Thyroid gland (tissue), 4 donors: ENCODE measurements around the gene CSF3R.

Experiments
- POLR2A ChIP-seq, 2 donors: fragments of 450-650 bp; IDR thresholded peaks; one replicate each; pipeline ENCODE4 v1.6.1; 2017; ENCODE audit warnings: antibody characterized with exemption in 2 of 2, mild to moderate bottlenecking in 2 of 2, moderate library complexity in 1 of 2
- TF ChIP-seq, protein P1 (sequence below), 6 experiments: fragments of 200-600 bp in 3 of 6; fragments of 450-650 bp in 3 of 6; sonication (generic) in 3 of 6; IDR thresholded peaks; one replicate each; pipeline ENCODE4 v1.5.1; 2016 to 2019; ENCODE audit warnings: antibody characterized with exemption in 6 of 6, mild to moderate bottlenecking in 2 of 6, inconsistent platforms in 1 of 6, moderate library complexity in 1 of 6

DNA sequence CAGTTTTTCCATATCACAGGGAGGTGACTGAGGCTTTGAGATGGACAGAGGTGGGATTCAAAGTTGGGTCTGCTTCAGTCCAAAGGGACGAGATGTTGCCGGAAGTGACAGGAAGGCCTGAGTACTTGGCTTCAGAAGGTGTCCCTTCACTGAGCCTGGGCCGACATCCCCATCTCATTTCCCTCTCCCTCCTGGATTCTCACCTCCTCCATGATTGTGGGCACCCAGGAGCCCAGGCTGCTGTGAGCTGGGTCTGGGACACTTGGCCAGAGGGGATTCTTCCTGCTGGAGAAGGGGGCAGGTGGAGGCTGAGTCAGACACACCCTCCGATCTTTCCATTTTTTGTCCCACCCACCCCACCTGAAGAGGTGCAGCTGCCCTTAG, 15.7 kb downstream of the CSF3R start:
- TF ChIP-seq, protein P1, sequence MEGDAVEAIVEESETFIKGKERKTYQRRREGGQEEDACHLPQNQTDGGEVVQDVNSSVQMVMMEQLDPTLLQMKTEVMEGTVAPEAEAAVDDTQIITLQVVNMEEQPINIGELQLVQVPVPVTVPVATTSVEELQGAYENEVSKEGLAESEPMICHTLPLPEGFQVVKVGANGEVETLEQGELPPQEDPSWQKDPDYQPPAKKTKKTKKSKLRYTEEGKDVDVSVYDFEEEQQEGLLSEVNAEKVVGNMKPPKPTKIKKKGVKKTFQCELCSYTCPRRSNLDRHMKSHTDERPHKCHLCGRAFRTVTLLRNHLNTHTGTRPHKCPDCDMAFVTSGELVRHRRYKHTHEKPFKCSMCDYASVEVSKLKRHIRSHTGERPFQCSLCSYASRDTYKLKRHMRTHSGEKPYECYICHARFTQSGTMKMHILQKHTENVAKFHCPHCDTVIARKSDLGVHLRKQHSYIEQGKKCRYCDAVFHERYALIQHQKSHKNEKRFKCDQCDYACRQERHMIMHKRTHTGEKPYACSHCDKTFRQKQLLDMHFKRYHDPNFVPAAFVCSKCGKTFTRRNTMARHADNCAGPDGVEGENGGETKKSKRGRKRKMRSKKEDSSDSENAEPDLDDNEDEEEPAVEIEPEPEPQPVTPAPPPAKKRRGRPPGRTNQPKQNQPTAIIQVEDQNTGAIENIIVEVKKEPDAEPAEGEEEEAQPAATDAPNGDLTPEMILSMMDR (IDR thresholded peaks at IDR 0.05): no peak
- no peak for TF ChIP-seq POLR2A (IDR thresholded peaks at IDR 0.05)
